HG03575 (cell line): ENCODE data around the gene UBE2H.
"Not testable (repeated sequence)": the region's sequence is repeated elsewhere in the genome, so short reads cannot be mapped to it uniquely, and the experiment has no call there.

Source experiments
- ATAC-seq: cut with Tn5 transposase; IDR thresholded peaks from one replicate; pipeline ENCODE4 v1.9.1; 2021; ENCODE audit not compliant: unreplicated experiment, insufficient number of reproducible peaks, low FRiP score; ENCODE audit errors: extremely low read depth

UBE2H gene

DNA sequence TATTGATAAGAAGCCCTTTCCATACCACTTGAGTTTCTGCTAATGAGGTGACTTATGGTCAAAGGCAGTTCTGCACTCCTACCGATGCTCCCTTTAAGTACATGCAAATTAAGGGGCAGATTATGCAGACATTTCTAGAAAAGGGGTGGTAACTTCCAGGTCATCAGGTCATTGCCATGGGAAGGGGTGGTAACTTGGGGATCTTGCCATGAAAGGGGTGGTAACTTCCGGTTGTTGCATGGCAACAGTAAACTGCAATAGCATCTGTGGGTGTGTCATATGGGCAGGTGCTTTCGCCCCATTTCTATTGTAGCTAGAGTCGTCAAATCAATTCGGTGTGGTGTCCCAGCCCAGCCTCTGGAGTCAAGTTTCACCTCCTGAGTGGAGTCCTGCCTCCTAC lies 150.9 kb downstream of the UBE2H start:
- no peak for ATAC-seq

- no peak for ATAC-seq
Measured at GRCh38 chr7:129800901-129801300, 151.9 kb downstream of the UBE2H start.

GRCh38 chr7:129799350-129799955 lies 153.3 kb downstream of the UBE2H start:
- no peak for ATAC-seq

DNA sequence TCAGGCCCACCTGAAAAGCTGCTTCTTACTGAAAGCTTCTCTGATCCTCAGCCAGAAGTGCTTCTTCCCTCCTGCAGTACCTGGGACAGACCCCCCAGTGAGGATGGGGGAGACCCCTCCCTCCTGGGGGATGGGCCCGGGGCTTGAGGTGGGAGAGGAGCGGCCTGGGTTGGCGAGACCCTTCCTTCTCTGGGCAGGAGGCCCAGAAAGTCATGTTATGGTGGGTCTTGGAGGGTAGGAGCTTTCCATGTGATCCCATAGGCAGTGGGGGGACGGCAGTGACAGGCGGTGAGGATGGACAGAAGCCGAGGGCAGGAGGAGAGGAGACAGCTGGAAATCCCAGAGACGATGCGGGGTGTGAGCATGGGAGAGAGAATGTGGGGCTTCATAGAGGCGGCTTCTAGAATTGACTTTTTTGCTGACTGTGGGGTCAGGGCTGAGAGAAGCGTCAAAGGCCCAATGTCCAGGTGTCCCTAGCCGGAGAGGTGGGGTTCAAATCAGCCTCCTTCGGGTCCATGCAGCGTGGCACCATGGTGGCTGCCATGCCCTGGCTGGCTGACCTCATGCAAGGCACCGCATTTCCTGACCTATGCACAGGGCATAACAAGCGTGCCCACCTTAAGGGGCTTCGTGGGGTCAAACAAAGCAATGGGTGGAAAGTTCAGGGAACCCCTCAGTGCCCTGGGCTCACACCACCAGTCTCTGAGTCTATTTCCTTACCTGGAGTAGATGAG lies 154.0 kb downstream of the UBE2H start:
- no peak for ATAC-seq

GRCh38 chr7:129797214-129797789 lies 155.5 kb downstream of the UBE2H start:
- no peak for ATAC-seq

DNA sequence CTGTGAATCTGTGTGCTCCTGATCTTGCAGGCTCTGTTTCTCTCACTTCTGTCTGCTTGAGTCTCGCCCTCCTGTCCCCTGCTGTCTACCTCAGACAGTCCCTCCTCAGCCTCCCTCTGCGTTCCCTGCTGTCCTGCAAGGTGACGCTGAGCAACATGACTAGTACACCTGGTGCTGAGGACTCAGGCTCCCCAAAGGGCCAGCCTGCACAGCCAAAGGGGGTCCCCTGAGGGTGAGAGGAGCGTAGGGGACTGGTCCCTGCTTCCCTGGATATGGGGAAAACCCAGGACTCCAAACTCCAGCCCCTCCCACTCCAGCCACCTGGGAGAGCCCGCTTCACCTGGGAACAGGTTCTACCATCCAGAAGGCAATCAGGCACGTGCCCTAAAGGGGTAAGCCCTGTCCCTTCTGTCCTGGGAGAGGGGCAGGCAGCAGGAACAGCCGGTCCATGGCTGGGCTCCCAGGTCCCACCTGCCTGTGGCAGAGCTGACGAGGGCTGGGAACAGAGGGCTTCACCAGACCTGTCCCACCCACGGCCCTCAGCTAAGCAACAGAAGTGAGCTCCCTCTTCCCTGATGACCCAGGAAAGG lies 156.5 kb downstream of the UBE2H start:
- no peak for ATAC-seq

DNA sequence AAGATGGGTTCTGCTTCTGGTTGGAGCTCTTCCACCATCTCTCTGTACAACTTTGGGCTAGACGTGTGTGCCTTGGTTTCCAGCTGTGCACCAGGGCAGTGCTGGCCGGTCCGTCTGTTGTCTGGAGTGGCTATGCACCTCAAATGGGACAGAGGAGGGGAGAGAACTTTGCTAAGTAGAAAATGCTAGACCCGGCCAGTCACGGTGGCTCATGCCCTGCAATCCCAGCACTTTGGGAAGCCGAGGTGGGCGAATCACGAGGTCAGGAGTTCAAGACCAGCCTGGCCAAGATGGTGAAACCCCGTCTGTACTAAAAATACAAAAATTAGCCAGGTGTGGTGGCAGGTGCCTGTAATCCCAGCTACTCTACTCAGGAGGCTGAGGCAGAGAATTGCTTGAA lies 158.3 kb downstream of the UBE2H start:
- not testable (repeated sequence) for ATAC-seq

GRCh38 chr7:129793506-129794310 lies 159.1 kb downstream of the UBE2H start:
- ATAC-seq: no peak

DNA sequence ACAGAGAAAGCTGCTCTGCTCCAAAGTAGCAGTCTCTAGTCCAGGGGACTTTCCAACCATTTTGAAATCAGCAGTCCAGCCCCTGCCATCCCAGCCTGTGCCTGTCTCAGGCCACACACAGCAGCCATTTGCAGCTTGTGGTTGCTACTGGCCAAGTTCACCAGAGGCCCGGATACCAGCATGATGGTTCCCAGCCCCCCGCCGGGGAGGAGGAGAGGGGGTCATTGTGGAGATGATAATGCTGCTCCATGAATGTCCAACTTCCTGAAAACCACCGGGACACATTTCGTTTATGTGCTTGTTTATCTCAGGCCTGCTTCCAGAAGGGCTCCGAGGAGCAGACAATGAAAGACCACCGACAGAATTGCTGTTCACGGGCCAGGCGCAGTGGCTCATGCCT lies 160.0 kb downstream of the UBE2H start:
- ATAC-seq: no peak

- no peak for ATAC-seq
Measured at GRCh38 chr7:129790136-129790535, 162.6 kb downstream of the UBE2H start.

GRCh38 chr7:129789652-129790051 lies 163.1 kb downstream of the UBE2H start:
- no peak for ATAC-seq

DNA sequence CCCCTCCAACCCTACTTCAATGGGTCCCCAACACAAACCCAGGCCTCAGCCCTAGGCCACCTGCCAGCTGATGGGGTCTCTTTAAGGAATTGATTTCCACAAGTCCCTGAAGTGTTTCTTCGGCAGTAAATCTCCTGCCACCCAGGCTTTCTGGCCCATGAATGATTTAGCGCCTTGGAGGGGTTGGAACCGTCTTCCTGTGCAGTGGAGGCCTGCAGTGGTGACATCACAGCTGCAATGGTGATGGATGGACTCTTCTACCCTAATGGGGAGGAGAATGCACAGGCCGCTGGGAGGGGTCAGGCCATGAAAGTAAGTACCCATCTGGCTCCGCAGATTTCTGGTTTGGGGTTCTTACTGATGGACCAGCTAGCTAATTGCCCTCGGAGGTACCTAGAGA lies 163.8 kb downstream of the UBE2H start:
- no peak for ATAC-seq

DNA sequence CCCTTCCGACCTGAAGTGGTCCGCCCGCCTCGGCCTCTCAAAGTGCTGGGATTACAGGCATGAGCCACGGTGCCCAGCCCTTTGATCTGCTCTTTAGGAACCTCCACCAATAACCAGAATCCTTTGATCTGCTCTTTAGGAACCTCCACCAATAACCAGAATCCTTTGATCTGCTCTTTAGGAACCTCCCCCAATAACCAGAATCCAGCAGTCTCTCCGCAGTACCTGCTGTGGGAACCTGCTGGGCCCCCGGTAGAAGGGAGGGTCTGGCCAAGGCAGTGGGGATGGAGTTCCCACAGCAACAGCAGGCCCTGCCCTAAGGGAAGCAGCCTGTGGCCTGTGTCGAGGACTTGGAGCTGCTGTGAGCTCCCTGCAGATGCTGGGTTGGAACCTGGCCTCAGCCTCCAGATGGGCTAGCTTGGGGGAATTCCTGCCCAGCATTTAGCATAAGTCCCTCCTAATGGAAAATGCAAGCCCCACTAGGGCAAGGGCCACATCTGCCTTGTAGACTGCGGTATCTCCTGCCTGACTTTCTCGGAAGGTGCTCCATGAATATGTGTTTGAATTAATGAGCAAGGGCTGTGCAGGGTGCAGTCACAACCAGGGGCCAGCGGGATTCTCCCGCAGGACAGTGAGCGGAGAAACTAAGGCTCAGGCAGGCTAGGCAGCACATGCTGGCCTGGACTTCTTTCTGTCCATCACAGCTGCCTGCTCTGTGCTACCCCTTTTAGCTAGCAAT lies 165.8 kb downstream of the UBE2H start:
- ATAC-seq: no peak

GRCh38 chr7:129785685-129786514 lies 166.9 kb downstream of the UBE2H start:
- no peak for ATAC-seq

GRCh38 chr7:129784783-129785684 lies 167.7 kb downstream of the UBE2H start:
- no peak for ATAC-seq

DNA sequence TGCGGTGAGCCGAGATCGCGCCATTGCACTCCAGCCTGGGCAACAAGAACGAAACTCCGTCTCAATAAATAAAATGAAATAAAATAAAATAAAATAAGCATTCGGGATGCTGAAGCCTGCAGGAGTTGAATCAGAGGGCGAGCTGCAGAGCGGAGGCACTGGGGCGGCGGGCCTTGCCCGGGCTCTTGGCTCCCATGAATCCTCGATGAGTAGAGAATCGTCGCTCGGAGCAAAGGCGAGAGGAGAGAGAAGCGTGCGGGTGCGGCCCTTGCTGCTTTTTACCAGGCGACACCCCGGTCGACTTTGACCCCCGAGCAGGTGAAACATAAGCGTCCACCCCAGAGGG lies 168.3 kb downstream of the UBE2H start:
- ATAC-seq: no peak

GRCh38 chr7:129783584-129783919 lies 169.2 kb downstream of the UBE2H start:
- no peak for ATAC-seq
